IMR-90 (cell line): ENCODE data around the gene THUMPD2. TPM values are rescaled to one million over a fixed set of nuclear protein-coding genes. Genes with fewer than 3 reads are reported as not detected.
A peak's percentile ranks its signal among the peaks of the same experiment; 100 is the strongest.

Experiments
- ATAC-seq: fragments of 200-7000 bp; cut with Tn5 transposase; 2 replicates; pipeline ENCODE4 v1.9.1; 2020; ENCODE audit warnings: low read depth, mild to moderate bottlenecking, moderate library complexity
- BruUV-seq: library from RNA; stranded (reverse); fragments of 400-500 nt; replicated peaks from 2 replicates; lab custom pipeline; 2021; lab: Mats Ljungman, UMichigan
- CTCF ChIA-PET: fragments of 300-600 bp; formaldehyde crosslinking; extraction: SDS; loops from one replicate; lab custom pipeline; 2021; ENCODE audit warnings: antibody characterized with exemption; lab: Yijun Ruan, JAX
- POLR2A ChIA-PET: fragments of 300-600 bp; sonication (Branson Sonifier 250); formaldehyde crosslinking; loops from one replicate; lab custom pipeline; 2022; ENCODE audit warnings: antibody characterized with exemption; ENCODE audit not compliant: unreplicated experiment; lab: Charles Lee
- DNase-seq: peaks from one replicate; pipeline ENCODE4 v3.0.0; 2013
- H2AFZ ChIP-seq: replicated peaks from 2 replicates; pipeline ENCODE3; 2013; ENCODE audit warnings: low read length, mild to moderate bottlenecking; ENCODE audit not compliant: poor library complexity
- H2AK5ac ChIP-seq: 2 replicates; pipeline ENCODE4 v1.6.1; 2013; ENCODE audit warnings: low read depth, low read length, inconsistent platforms
- H2AK9ac ChIP-seq: replicated peaks from 2 replicates; pipeline ENCODE3; 2013; ENCODE audit warnings: mild to moderate bottlenecking, low read depth, low read length, moderate library complexity; ENCODE audit not compliant: poor library complexity
- H2BK120ac ChIP-seq: 2 replicates; pipeline ENCODE4 v1.6.1; 2013; ENCODE audit warnings: low read depth, low read length, inconsistent platforms
- H2BK15ac ChIP-seq: 3 replicates; pipeline ENCODE4 v1.6.1; 2013; ENCODE audit warnings: low read depth, low read length, inconsistent platforms
- H2BK20ac ChIP-seq: 2 replicates; pipeline ENCODE4 v1.6.1; 2013; ENCODE audit warnings: low read depth, mild to moderate bottlenecking, inconsistent platforms, low read length, moderate library complexity
- H2BK5ac ChIP-seq: 2 replicates; pipeline ENCODE4 v1.6.1; 2013; ENCODE audit warnings: mild to moderate bottlenecking, low read depth, low read length, inconsistent platforms; ENCODE audit not compliant: poor library complexity, severe bottlenecking
- H3K14ac ChIP-seq: replicated peaks from 2 replicates; pipeline ENCODE4 v1.6.1; 2013; ENCODE audit warnings: low read depth, low read length, inconsistent platforms
- H3K18ac ChIP-seq: 2 replicates; pipeline ENCODE4 v1.6.1; 2013; ENCODE audit warnings: low read depth, low read length, control low read depth
- H3K23ac ChIP-seq: 2 replicates; pipeline ENCODE4 v1.6.1; 2013; ENCODE audit warnings: low read depth, low read length, inconsistent platforms
- H3K27ac ChIP-seq: 2 replicates; pipeline ENCODE4 v1.5.1; 2013; ENCODE audit warnings: mild to moderate bottlenecking, control low read depth, low read length; ENCODE audit not compliant: insufficient read depth
- H3K27me3 ChIP-seq: 2 replicates; pipeline ENCODE4 v1.6.1; 2013; ENCODE audit warnings: low read length; ENCODE audit not compliant: control insufficient read depth, insufficient read depth
- H3K36me3 ChIP-seq: 2 replicates; pipeline ENCODE4 v1.6.1; 2013; ENCODE audit warnings: low read length, mixed read lengths; ENCODE audit not compliant: control insufficient read depth, insufficient read depth
- H3K4ac ChIP-seq: 2 replicates; pipeline ENCODE4 v1.6.1; 2013; ENCODE audit warnings: low read depth, low read length, inconsistent platforms
- H3K4me1 ChIP-seq: 2 replicates; pipeline ENCODE4 v1.6.1; 2013; ENCODE audit warnings: low read length, mixed read lengths; ENCODE audit not compliant: control insufficient read depth, insufficient read depth
- H3K4me2 ChIP-seq: 2 replicates; pipeline ENCODE4 v1.6.1; 2013; ENCODE audit warnings: low read depth, mild to moderate bottlenecking, control low read depth, low read length, moderate library complexity
- H3K4me3 ChIP-seq: 2 replicates; pipeline ENCODE4 v1.5.1; 2013; ENCODE audit warnings: low read depth, mild to moderate bottlenecking, control low read depth, low read length, moderate library complexity; ENCODE audit not compliant: insufficient read depth
- H3K56ac ChIP-seq: 2 replicates; pipeline ENCODE4 v1.6.1; 2013; ENCODE audit warnings: low read length, inconsistent platforms; ENCODE audit not compliant: insufficient read depth; ENCODE audit errors: extremely low read depth
- H3K79me1 ChIP-seq, 2 experiments: 2 replicates each; pipeline ENCODE4 v1.6.1; 2013; ENCODE audit warnings: low read length in 2 of 2, inconsistent platforms in 1 of 2, low read depth in 1 of 2
- H3K9ac ChIP-seq: 2 replicates; pipeline ENCODE4 v1.6.1; 2013; ENCODE audit warnings: low read depth, low read length, control low read depth
- H3K9me1 ChIP-seq: 2 replicates; pipeline ENCODE4 v1.6.1; 2013; ENCODE audit warnings: low read length, inconsistent platforms; ENCODE audit not compliant: insufficient read depth
- H3K9me3 ChIP-seq: 2 replicates; pipeline ENCODE4 v1.6.1; 2013; ENCODE audit warnings: low read length; ENCODE audit not compliant: control insufficient read depth, insufficient read depth
- H4K20me1 ChIP-seq: 2 replicates; pipeline ENCODE4 v1.6.1; 2013; ENCODE audit warnings: low read length, inconsistent platforms; ENCODE audit not compliant: insufficient read depth
- H4K5ac ChIP-seq: 2 replicates; pipeline ENCODE4 v1.6.1; 2013; ENCODE audit warnings: mild to moderate bottlenecking, low read depth, low read length, control low read depth
- H4K8ac ChIP-seq, 2 experiments: 2 replicates each; pipeline ENCODE4 v1.6.1; 2013; ENCODE audit warnings: low read depth in 2 of 2, low read length in 2 of 2, control low read depth in 1 of 2, inconsistent platforms in 1 of 2
- H4K91ac ChIP-seq: 2 replicates; pipeline ENCODE4 v1.6.1; 2013; ENCODE audit warnings: low read depth, low read length, inconsistent platforms; ENCODE audit not compliant: insufficient read depth
- BHLHE40 ChIP-seq: fragments of 150-350 bp; IDR thresholded peaks from 2 replicates; pipeline ENCODE4 v1.6.1; 2016; ENCODE audit warnings: mild to moderate bottlenecking, low read depth, low read length
- CEBPB ChIP-seq: IDR thresholded peaks from 2 replicates; pipeline ENCODE4 v1.6.1; 2012; ENCODE audit warnings: low read depth, low read length, improper control_type of control experiment
- CHD1 ChIP-seq: IDR thresholded peaks from 2 replicates; pipeline ENCODE4 v1.6.1; 2012; ENCODE audit warnings: low read depth, low read length, improper control_type of control experiment
- MAZ ChIP-seq: IDR thresholded peaks from 2 replicates; pipeline ENCODE4 v1.6.1; 2012; ENCODE audit warnings: low read depth, mild to moderate bottlenecking, low read length, improper control_type of control experiment, moderate library complexity, borderline replicate concordance
- MXI1 ChIP-seq: IDR thresholded peaks from 2 replicates; pipeline ENCODE4 v1.6.1; 2012; ENCODE audit warnings: low read depth, mild to moderate bottlenecking, low read length, moderate library complexity, borderline replicate concordance
- NFE2L2 ChIP-seq: fragments of 150-350 bp; IDR thresholded peaks from 2 replicates; pipeline ENCODE4 v1.6.1; 2016; ENCODE audit warnings: low read depth, mild to moderate bottlenecking, low read length
- RAD21 ChIP-seq: IDR thresholded peaks from 2 replicates; pipeline ENCODE4 v1.6.1; 2012; ENCODE audit warnings: low read length, improper control_type of control experiment
- RCOR1 ChIP-seq: IDR thresholded peaks from 2 replicates; pipeline ENCODE4 v1.6.1; 2012; ENCODE audit warnings: mild to moderate bottlenecking, low read length, improper control_type of control experiment; ENCODE audit not compliant: insufficient replicate concordance
- WGBS, 2 experiments: methylation state at CpG; one replicate each; pipeline versions ENCODE4 v1.1.5 to v1.1.7; 2013; ENCODE audit warnings: missing lambda C conversion rate in 2 of 2; ENCODE audit not compliant: insufficient read length in 1 of 2; ENCODE audit errors: extremely low coverage in 2 of 2; 5-methylcytosine and 5-hydroxymethylcytosine counted together
- dilution Hi-C: fragments of 300-500 bp; cut with HindIII; formaldehyde crosslinking; loops from one replicate; pipeline ENCODE4 v1.14.3; 2018; ENCODE audit warnings: low sequenced_read_pairs; ENCODE audit not compliant: unreplicated experiment
- in situ Hi-C: fragments of 300-500 bp; cut with MboI; formaldehyde crosslinking; loops from 3 replicates; pipeline ENCODE4 v1.14.3; 2019; ENCODE audit warnings: low sequenced_read_pairs, inconsistent platforms, mixed read lengths
- intact Hi-C: fragments of 100-400 bp; cut with micrococcal nuclease; formaldehyde crosslinking; loops from 2 replicates; pipeline ENCODE4 v1.10.0; 2022
- polyA plus RNA-seq, 3 experiments: library from polyadenylated mRNA; depleted of rRNA; stranded (reverse); fragments of >200 nt; gene quantifications; 2 replicates each; pipeline ENCODE4 v1.2.3, GENCODE V29; 2012; ENCODE audit warnings: low replicate concordance in 1 of 3
- total RNA-seq: library from RNA; depleted of rRNA; stranded (reverse); fragments of >200 nt; gene quantifications from 2 replicates; pipeline ENCODE4 v1.2.3, GENCODE V29; 2012
- TF ChIP-seq, protein P1 (sequence below): conservative IDR thresholded peaks from 2 replicates; pipeline ENCODE4 v1.5.1; 2012; ENCODE audit warnings: mild to moderate bottlenecking, low read depth, low read length, improper control_type of control experiment
- TF ChIP-seq, protein P2 (sequence below): fragments of 150-350 bp; IDR thresholded peaks from 2 replicates; pipeline ENCODE4 v1.6.1; 2016; ENCODE audit warnings: low read depth, mild to moderate bottlenecking, low read length, moderate library complexity, borderline replicate concordance

The THUMPD2 gene
- total and polyA plus RNA-seq, 2 of the 4 experiments (the other 2 are of a cell fraction) = 4.8 to 7.0 TPM

GRCh38 chr2:39779927-39780326 is 869 bp upstream of the THUMPD2 start:
- Histone ChIP-seq H3K27me3 (no peaks in the 10 kb centered on the region), H2BK5ac (no peak overlapping the region), H4K91ac (no peak overlapping the region), H3K36me3 (peaks cover 1% of the 10 kb centered on the region; the same call in 1 of the 2 replicates), H4K5ac (no peak overlapping the region), H2BK15ac (0 out of 3 replicates have a peak overlapping the region, but pooled peaks have one; percentile 9), H3K14ac (no peak overlapping the region), H3K9me3 (no peaks in the 10 kb centered on the region), H3K23ac (no peak overlapping the region), H3K9ac (no peak overlapping the region), H3K79me1 (peaks cover 6 to 26% of the 10 kb centered on the region in 2 experiments; a peak in 3 of 4 replicates), H2AK5ac (no peak overlapping the region), H2AFZ (no peak overlapping the region), H3K4me1 (peaks cover 8% of the 10 kb centered on the region), H2BK20ac (no peak overlapping the region), H3K4ac (no peak overlapping the region), H2AK9ac (no peak overlapping the region), H3K4me2 (no peak overlapping the region), H4K8ac (peak overlapping the region; percentile 36 to 76; a peak in 2 of 4 replicates), H2BK120ac (no peak overlapping the region), H3K27ac (no peak overlapping the region), H3K18ac (no peak overlapping the region), H3K9me1 (0 out of 2 replicates have a peak, but pooled peaks cover 6% of the 10 kb centered on the region), H3K4me3 (no peak overlapping the region), H3K56ac (no peak overlapping the region), H4K20me1 (no peaks in the 10 kb centered on the region)
- dilution Hi-C loops (no loop called here), intact Hi-C loops (loop anchor here (10.0 kb wide), 1 partner anchor 285 kb away; no protein-coding TSS in a partner anchor), in situ Hi-C loops (no loop called here)
- BruUV-seq = no TSS peak
- WGBS, 2 experiments = 95% methylated on average over 2 of the region's 6 CpGs; no CpG with 5 or more reads in 1 of the 2 experiments
- TF ChIP-seq, protein P1, sequence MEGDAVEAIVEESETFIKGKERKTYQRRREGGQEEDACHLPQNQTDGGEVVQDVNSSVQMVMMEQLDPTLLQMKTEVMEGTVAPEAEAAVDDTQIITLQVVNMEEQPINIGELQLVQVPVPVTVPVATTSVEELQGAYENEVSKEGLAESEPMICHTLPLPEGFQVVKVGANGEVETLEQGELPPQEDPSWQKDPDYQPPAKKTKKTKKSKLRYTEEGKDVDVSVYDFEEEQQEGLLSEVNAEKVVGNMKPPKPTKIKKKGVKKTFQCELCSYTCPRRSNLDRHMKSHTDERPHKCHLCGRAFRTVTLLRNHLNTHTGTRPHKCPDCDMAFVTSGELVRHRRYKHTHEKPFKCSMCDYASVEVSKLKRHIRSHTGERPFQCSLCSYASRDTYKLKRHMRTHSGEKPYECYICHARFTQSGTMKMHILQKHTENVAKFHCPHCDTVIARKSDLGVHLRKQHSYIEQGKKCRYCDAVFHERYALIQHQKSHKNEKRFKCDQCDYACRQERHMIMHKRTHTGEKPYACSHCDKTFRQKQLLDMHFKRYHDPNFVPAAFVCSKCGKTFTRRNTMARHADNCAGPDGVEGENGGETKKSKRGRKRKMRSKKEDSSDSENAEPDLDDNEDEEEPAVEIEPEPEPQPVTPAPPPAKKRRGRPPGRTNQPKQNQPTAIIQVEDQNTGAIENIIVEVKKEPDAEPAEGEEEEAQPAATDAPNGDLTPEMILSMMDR = no peak
- TF ChIP-seq NFE2L2 (no peak), BHLHE40 (no peak), CEBPB (no peak), CHD1 (no peak), RAD21 (no peak), RCOR1 (no peak), MAZ (no peak), MXI1 (no peak)
- TF ChIP-seq, protein P2, sequence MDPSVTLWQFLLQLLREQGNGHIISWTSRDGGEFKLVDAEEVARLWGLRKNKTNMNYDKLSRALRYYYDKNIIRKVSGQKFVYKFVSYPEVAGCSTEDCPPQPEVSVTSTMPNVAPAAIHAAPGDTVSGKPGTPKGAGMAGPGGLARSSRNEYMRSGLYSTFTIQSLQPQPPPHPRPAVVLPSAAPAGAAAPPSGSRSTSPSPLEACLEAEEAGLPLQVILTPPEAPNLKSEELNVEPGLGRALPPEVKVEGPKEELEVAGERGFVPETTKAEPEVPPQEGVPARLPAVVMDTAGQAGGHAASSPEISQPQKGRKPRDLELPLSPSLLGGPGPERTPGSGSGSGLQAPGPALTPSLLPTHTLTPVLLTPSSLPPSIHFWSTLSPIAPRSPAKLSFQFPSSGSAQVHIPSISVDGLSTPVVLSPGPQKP = no peak
- ChIA-PET POLR2A (no interaction called here), CTCF (no interaction called here)
- DNase-seq (no peak), ATAC-seq (no peak)
